HG02870 (cell line): ENCODE results near the gene FEN1.

ENCODE experiments used
- ATAC-seq: cut with Tn5 transposase; IDR thresholded peaks from one replicate; pipeline ENCODE4 v1.9.1; 2021; ENCODE audit warnings: mild to moderate bottlenecking, moderate library complexity; ENCODE audit not compliant: unreplicated experiment

The FEN1 gene

GRCh38 chr11:61774411-61774810 is 18.3 kb upstream of the FEN1 start:
- ATAC-seq, result no peak

- ATAC-seq, result no peak
These were observed 17.6 kb upstream of the FEN1 start for GRCh38 chr11:61775106-61775505.

- no peak for ATAC-seq
These were observed 16.8 kb upstream of the FEN1 start for GRCh38 chr11:61775606-61776554.

- no peak for ATAC-seq
These were observed 16.1 kb upstream of the FEN1 start for GRCh38 chr11:61776561-61777075.

- no peak for ATAC-seq
These were observed 15.2 kb upstream of the FEN1 start for GRCh38 chr11:61777234-61778090.

GRCh38 chr11:61778357-61778886 is 14.3 kb upstream of the FEN1 start:
- no peak for ATAC-seq

- no peak for ATAC-seq
These were observed 13.6 kb upstream of the FEN1 start for GRCh38 chr11:61778920-61779650.

GRCh38 chr11:61779666-61780525 is 12.8 kb upstream of the FEN1 start:
- no peak for ATAC-seq

GRCh38 chr11:61780581-61781162 is 12.0 kb upstream of the FEN1 start:
- no peak for ATAC-seq

GRCh38 chr11:61781585-61781984 is 11.1 kb upstream of the FEN1 start:
- ATAC-seq, result no peak

- no peak for ATAC-seq
These were observed 10.4 kb upstream of the FEN1 start for GRCh38 chr11:61782299-61782698.

GRCh38 chr11:61782841-61783240 is 9.9 kb upstream of the FEN1 start:
- ATAC-seq, result no peak

- ATAC-seq, result no peak
These were observed 8.8 kb upstream of the FEN1 start for GRCh38 chr11:61783717-61784505.

- ATAC-seq, result no peak
These were observed 8.3 kb upstream of the FEN1 start for GRCh38 chr11:61784506-61784805.

- no peak for ATAC-seq
These were observed 6.8 kb upstream of the FEN1 start for GRCh38 chr11:61785837-61786402.

- no peak for ATAC-seq
These were observed 4.7 kb upstream of the FEN1 start for GRCh38 chr11:61787928-61788491.

GRCh38 chr11:61791737-61792309 is 888 bp upstream of the FEN1 start:
- ATAC-seq, result no peak
